ENCODE results near the gene CAPS.
"Not testable (repeated sequence)": the region's sequence is repeated elsewhere in the genome, so short reads cannot be mapped to it uniquely, and the experiment has no call there.

CAPS gene

DNA sequence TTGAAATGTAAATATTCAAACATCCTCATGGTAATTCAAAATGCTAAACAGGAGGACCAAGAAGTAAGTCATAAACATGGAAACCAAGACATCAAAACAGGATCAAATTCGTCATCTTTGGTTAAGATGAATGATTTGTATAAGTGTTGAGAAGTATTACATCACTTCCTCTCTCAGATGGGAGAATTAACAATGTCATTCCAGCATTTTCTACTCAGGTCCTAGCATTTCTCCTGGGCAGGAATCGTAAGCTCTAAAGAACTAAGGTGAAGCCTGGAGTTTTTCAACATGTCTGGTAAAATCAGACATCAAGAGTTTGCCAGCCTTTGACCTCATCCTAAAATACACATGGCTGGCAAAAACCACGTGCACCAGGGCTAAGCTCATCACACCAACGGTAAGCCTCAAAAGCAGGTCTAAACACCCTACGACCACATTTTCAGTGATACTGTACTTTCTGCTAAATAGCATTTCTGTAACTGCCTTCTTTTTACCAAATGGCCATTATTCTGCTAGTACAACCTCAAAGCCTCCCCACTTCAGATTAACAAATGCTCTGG lies 39.1 kb downstream of the CAPS start:
- FAIRE-seq (peak; percentile 53), DNase-seq (ENCODE audit: extremely low spot score, insufficient read length, low read depth) (no peak)

DNA sequence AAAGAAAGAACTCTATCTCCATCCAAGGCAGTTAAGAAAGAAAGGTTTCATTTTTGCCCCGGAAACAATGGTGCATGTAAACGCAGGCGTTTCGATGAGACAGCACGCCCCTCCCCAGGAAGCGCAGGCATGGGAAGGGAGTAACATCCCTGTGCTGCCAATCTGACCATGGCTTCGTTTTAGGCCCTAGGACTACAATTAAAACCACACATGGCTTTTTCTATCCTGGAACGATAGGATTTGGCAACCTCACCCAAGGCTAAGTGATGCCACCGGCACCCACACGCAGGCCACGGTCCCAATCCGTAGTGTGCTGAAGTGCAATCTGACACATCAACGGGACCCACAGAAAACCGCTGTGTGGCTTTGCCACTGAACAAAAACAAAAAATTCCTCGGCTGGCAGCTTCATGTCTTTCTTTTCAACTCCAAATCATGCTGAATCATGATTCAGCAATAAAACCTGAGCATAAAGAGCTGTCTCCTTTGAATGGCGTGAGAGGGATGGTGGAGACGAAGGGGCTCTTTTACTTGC lies 39.7 kb downstream of the CAPS start:
- DNase-seq (ENCODE audit: extremely low spot score, insufficient read length, low read depth) (no peak), FAIRE-seq (no peak)

DNA sequence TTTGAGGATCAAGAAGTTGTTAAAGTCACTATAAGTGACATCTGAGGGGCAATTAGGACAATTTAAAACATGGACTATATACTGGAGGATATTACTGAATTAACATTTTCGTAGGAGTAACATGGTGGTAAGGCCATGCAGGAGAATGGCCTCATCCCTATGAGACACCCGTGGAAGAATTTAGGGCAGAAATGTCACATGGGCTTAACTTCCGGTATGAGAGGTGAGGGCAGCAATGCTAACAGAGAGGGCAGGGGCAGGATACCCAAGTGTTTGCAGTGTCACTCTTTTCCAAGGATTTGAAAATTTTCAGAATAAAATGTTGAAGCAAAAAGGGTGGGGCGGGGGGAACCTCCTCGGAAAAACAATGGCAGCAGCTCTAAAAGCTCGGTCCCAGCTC lies 40.2 kb downstream of the CAPS start:
- no peak for FAIRE-seq
- no peak for DNase-seq (ENCODE audit: extremely low spot score, insufficient read length, low read depth)

DNA sequence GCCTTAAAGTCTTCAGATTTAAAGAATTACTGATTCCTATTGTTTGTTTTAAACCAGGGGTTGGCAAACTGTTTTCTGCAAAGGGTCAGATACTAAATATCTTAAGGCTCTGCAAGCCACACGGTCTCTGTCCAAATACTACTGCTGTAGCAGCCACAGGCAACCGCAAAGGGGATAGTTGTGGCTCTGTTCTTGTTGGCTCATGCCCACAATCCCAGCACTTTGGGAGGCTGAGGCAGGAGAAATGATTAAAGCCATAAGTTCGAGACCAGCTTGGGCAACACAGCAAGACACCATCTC lies 41.5 kb downstream of the CAPS start:
- FAIRE-seq: peak; percentile 21

DNA sequence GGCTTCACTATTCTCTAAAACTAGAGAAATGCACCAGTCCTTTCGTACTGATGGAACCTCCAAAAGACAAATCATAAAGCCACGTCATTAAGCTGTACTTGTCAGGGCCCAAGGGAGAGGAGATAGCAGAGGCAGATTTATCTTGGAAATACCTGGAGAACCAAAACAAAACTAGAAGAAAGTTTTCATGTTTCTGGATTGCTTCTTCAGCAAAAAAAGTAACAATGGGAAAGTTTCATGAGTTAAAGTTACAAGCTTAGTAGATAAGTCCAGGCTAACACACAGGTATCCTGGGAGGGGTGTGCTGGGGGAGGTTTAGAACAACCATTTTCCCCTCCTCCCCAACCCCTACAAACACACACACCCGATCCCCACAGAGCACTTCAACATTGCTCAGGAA lies 42.3 kb downstream of the CAPS start:
- no peak for DNase-seq (ENCODE audit: extremely low spot score, insufficient read length, low read depth)
- FAIRE-seq: no peak

More for the DNA sequence above, 41.5 kb downstream of the CAPS start:
- DNase-seq (ENCODE audit: extremely low spot score, insufficient read length, low read depth): no peak

DNA sequence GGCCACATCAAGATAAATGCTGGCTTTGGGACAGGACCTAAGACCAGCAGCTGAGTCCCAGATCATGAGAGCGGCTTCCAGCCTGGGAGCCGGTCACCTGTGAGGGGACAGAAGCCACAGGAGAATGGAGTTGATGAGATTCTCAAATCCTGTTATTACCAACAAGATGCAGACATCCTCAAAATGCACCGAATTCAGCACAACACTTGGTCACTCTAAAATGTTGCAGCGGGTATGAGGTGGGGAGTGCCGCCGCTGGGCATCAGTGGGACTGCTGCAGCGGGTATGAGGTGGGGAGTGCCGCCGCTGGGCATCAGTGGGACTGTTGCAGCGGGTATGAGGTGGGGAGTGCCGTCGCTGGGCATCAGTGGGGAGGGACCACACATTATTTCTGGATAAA lies 42.7 kb downstream of the CAPS start:
- FAIRE-seq: no peak

DNA sequence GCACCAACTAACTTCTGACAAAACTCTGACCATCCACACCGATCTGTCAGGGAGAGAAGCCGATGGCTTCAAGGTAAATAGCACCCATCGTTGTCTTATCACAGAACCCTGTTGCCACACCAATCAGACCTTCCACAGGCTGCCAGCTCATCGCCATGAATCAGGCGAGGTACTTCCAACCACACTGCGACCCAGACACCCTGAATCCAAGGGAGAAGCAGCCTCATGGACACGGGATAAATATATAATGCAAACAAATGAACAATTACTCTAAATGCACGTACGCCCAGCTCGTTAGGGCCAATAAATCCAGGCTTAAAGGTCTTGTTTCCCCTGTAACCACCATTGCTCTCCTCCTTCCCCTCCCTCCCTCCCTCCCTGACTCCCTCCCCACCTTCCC lies 43.1 kb downstream of the CAPS start:
- no peak for DNase-seq (ENCODE audit: extremely low spot score, insufficient read length, low read depth)
- FAIRE-seq: no peak

More for the DNA sequence above, 42.7 kb downstream of the CAPS start:
- no peak for DNase-seq (ENCODE audit: extremely low spot score, insufficient read length, low read depth)

DNA sequence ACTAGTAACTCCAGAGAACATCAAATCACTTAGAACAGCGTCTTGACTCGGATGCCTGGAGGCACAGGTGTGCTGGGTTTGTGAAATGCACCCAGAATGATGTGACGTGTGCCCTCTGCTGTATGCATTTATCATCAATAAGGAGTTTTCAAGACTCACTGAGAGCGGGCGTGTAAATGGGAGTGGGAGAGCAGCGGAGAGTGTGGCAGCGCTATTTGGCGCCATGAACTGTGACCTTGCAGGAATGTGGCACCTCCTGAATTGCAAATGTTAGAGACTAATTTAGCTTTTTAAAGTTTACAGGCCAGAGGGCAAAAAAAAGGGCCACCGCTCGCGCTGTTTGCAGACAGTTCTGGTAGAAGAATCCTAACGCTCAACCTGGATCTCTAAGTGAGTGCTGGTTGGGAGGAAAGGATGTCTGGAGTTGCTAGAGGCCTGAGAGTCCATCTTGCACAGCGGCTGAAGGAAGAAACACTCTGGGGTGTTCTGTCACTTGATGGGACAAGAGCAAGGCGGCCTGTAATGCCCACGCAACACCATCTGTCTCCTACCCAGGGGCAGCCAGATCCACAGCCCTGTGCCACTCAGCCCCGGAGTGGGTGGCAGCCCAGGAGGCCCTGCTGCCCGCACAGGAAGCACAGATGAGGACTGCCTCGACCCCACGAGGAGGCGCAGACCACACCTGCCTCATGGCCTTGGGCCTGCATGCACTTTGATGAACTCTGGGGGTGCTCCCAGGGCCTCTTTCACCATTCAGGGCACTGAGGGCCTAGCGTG lies 44.2 kb downstream of the CAPS start:
- no peak for FAIRE-seq
- DNase-seq (ENCODE audit: extremely low spot score, insufficient read length, low read depth): no peak

DNA sequence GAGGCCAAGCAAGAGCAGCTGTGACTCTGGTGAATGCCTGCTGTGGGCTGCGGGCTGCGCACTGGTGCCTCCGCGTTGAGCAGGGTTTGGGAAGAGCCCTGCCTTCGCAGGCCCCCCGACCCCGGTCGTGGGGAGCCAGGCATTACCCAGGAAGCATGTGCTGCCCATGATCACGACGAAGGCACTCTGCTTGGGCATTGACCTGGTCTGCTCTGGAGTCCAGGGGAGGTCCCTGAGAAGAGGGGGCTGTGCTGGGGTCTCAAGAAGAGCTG lies 44.7 kb downstream of the CAPS start:
- FAIRE-seq: no peak
- DNase-seq (ENCODE audit: extremely low spot score, insufficient read length, low read depth): no peak

DNA sequence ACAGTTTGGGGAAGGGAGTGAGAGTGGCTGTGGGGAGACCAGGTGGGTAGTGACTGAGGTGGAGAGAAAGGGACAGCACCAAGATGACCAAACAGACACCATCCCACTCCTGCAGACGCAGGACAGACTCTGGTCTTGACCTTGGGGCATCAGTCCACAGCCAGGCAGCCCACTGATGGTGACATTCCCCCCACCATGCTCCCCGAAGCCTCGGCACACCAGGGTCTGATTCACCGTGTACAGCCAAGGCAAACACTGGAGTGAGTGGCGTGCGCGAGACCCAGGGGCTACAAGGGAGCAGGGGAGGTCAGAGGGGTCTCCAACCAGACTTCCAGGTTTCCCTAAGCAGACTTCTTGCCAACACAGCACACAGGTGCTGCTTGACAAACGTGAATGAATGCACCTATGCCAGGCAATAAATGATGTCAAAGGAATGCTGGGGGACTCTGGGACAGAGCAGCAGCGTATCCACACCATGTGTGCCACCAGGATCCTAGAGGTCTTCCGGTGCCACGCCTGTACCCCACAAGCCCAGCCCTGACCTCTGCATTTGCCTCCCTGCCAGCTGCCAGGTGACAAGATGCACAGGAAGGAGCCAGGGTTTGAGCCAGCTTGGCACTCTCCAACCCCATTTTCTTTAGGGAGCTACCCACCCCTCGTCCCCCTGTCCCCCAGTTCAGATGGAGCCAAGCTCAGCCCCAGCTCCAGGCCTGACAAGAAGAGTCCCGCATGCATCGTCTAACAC lies 45.4 kb downstream of the CAPS start:
- no peak for FAIRE-seq

DNA sequence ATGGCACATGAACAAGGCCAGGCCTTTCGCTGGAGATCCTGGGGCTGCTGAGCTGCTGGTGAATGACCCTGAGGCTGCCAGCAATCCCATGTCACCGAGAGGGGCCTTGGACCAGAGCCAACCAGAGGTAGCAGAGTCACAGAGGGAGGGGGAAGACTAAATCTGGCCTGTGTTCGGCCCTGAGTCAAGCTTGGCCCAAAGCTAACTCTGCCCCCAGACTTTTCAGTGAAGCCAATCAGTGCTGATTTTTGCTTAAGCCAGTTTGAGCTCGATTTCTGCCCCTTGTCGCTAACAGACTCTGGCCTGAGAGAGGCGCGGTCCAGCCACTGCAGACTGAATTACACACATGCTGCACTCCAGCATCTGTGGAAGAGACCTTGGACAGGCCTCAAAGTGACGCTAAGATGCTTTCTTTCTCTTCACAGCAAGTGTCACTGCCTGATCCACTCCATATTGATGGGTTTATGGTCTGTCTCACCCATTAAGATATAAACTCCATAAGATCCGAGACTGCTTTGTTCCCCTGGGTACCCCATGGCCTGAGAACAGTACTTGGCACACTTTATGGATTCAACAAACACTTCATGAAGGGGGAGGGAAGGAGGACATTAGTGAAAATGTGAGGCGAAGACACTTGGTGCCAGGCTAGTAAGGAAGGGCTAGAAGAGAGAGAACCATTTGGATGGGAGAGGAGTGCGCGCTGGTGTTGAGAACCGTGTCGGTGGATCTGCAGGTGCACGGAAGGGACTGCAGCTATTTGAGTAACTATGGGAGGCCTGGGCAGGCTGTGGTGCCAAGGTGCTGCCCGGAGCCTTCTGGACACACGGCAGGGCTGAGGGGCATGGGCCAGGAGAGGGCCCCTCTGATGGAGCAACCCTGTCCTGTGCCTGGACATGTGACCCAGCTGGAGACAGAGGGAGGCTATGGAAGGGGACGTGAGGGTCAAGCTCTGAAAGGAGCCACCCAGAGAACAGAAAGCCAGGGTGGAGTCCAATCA lies 46.2 kb downstream of the CAPS start:
- DNase-seq (ENCODE audit: extremely low spot score, insufficient read length, low read depth): no peak
- no peak for FAIRE-seq

More for the DNA sequence above, 45.4 kb downstream of the CAPS start:
- no peak for DNase-seq (ENCODE audit: extremely low spot score, insufficient read length, low read depth)

DNA sequence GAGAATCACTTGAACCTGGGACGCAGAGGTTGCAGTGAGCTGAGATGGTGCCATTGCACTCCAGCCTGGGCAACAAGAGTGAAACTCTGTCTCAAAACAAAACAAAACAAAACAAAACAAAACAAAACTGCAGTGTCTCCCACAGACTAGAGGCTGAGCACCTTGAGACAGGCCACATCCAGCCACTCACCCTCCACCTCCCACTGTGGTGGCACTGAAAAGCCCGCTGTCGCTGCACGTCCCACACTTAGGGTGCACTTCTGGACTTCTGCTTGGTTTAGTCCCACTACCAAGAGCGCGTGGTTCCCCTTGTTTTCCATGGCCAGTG lies 47.6 kb downstream of the CAPS start:
- DNase-seq (ENCODE audit: extremely low spot score, insufficient read length, low read depth) (peak; percentile 36), FAIRE-seq (peak; percentile 71)

DNA sequence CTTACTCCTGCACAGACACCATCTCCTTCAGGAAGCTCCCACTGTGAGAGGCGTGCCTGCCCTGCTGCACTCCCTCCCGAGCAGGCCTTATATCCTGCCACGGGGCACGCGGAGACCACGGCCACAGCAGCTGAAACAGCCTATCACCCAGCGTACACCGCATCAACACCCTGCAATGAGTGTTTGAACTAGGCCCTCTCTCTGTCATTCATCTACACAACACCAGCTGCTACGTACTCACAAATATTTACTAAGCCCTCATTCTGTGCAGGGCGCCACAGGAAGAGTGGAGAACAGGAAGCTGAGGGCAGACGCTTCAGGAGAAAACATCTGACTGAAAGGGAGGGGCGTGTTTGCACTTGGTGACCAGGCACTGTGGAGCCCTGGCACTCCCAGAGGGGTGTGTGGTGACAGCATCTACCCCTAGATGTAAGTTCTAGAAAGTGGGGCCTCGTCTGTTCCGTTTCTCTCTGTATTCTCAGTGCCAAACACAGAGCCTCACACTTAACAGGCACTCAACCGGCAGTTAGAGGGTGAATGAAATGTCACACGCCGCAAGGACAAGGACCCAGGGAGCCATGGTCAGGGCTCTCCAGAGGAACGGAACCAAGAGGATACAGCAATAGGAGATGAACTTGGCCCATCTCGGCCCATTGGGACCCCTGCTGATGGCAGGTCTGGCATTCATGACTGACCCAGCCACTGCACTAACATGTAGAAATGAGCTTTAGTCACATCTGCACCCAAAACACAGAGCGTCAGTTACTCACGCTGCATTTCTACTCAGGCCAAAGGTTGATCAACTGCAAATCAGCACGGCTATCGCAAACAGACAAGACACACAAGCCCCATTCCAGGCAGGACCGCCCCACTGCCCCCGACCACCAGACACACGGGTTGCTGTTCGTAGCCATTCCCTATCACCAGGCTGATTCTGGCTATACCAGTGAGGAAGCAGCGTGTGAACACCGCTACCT lies 48.2 kb downstream of the CAPS start:
- DNase-seq (ENCODE audit: extremely low spot score, insufficient read length, low read depth): peak; percentile 33
- peak; percentile 86 for FAIRE-seq

DNA sequence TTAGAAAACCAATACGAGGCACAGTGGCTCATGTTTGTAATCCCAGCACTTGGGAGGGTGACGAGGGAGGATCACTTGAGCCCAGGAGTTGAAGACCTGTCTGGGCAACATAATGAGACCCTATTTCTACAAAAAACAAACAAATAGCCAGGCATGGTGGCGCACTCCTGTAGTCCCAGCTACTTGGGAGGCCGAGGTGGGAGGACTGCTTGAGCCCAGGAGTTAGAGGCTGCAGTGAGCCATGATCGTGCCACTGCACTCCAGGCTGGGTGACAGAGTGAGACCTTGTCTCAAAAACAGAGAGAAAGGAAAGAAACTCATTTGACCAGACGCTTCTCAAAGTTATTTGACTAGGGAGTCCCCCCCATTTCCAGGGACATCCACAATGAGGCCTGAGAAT lies 49.2 kb downstream of the CAPS start:
- DNase-seq (ENCODE audit: extremely low spot score, insufficient read length, low read depth); FAIRE-seq: not testable (repeated sequence)

DNA sequence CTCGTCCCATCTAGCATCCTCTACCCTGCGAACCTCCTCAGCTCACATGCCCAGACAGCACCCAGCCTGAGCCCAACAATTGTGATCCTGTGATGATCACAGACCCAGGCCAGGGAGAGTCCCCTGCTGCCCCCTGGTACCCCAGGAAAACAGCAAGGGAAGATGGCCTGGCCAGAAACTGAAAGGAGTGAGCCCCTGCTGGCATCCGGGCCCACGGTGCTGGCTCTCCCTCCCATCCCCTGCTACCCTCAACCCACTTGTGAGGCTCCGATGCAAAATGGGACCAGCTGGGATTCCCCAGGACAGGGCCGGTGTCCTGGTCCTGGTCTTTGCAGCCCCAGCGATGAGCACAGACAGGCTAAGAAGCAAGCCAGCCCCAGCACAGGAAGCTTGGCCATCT lies 49.8 kb downstream of the CAPS start:
- DNase-seq (ENCODE audit: extremely low spot score, insufficient read length, low read depth) (no peak), FAIRE-seq (no peak)

DNA sequence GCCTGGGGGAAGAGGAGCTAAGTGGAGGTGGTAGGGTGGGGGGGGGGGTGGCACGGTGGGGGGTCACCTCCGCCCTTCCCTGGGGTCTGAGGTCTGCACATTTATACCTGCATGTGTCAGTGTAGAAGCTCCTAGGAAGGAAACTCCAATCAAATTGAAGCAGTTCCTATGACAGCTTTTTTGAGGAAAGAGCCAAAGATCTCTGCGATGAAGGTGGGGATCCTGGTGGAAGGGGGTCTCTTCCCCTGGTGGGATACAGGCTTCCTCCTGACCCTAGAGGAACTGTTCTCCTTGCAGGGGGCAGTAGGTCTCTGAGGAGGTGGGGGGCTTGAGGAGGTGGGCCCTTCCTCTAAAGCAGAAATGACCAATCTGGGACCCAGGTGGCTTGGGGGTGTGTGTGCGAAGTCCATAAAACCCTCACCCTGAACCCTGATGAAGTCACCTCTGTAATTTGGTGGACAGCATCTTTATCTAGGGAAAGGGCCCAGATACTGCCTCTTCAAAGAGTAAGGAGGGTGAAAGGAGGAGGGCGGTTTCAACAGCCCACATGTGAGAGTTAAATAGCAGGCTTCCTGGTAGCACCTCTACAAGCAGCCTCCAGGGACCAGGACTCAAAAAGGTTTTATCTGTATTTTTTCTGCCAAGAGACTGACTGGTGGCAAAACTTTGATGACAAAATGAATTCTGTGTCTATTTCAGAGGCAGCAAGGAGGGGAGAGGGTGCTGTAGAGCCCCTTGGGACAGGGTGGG lies 50.9 kb downstream of the CAPS start:
- no peak for DNase-seq (ENCODE audit: extremely low spot score, insufficient read length, low read depth)
- FAIRE-seq: no peak
